Measurements from ENCODE around the gene ATP23. TPM values are rescaled to one million over a fixed set of nuclear protein-coding genes. Genes with fewer than 3 reads are reported as not detected.

The ATP23 gene
- total RNA-seq, 2 experiments from 2014 or later, result 27.5 to 51.3 TPM

DNA sequence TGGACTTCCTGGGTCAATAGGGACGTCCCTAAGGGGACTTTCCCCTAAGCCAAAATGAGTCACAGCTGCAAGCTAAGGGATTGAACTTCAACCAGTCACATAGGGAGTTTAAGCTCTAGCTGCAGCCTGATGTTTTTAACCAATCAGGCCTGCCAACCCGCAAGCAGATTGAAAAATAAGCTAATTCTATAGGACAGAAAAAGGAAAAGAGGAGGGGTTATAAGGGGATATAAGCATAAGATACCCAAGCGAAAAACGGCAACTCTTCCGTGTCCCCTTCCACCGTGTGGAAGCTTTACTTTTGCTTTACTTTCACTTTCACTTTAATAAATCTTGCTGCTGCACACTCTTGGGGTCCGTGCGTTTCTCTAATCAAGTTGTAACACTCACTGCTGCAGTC is 24.4 kb downstream of the ATP23 start:
- Histone ChIP-seq H4K20me1 (ENCODE audit: insufficient read depth, low read length) (no peaks in the 10 kb centered on the region), H3K4me2 (ENCODE audit: low read length) (peak overlapping the region; percentile 28; the same call in 1 of the 2 replicates), H3K9me3 (ENCODE audit: low read length) (no peaks in the 10 kb centered on the region), H3K79me2 (ENCODE audit: insufficient read depth, low read depth, low read length) (no peaks in the 10 kb centered on the region), H3K4me1 (ENCODE audit: insufficient read depth, low read length, poor library complexity, severe bottlenecking) (no peaks in the 10 kb centered on the region), H2AFZ (ENCODE audit: low read length) (no peak overlapping the region), H3K36me3 (ENCODE audit: insufficient read depth, low read length) (no peaks in the 10 kb centered on the region), H3K4me3 (ENCODE audit: low read depth, low read length, poor library complexity, severe bottlenecking) (no peak overlapping the region), H3K9me2 (ENCODE audit: insufficient read depth, low read length) (no peaks in the 10 kb centered on the region), H3K27ac (ENCODE audit: low read depth, low read length, poor library complexity, severe bottlenecking) (no peak overlapping the region)
- CTCF ChIA-PET (ENCODE audit: unreplicated experiment), result no interaction called here
- intact Hi-C loops (cut with micrococcal nuclease; ENCODE audit: unreplicated experiment), result no loop called here
- no peak for DNase-seq (ENCODE audit: low spot score)
- BruUV-seq (replicated peaks), result no TSS peak
- TF ChIP-seq EZH2phosphoT487 (IDR thresholded peaks at IDR 0.05; ENCODE audit: borderline replicate concordance, low read depth, low read length), result no peak
- TF ChIP-seq, protein P1, sequence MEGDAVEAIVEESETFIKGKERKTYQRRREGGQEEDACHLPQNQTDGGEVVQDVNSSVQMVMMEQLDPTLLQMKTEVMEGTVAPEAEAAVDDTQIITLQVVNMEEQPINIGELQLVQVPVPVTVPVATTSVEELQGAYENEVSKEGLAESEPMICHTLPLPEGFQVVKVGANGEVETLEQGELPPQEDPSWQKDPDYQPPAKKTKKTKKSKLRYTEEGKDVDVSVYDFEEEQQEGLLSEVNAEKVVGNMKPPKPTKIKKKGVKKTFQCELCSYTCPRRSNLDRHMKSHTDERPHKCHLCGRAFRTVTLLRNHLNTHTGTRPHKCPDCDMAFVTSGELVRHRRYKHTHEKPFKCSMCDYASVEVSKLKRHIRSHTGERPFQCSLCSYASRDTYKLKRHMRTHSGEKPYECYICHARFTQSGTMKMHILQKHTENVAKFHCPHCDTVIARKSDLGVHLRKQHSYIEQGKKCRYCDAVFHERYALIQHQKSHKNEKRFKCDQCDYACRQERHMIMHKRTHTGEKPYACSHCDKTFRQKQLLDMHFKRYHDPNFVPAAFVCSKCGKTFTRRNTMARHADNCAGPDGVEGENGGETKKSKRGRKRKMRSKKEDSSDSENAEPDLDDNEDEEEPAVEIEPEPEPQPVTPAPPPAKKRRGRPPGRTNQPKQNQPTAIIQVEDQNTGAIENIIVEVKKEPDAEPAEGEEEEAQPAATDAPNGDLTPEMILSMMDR (conservative IDR thresholded peaks at IDR 0.05; ENCODE audit: low read length), result no peak
- POLR2A ChIA-PET, result interaction anchor here (1.0 kb wide), 1 partner anchor 24 kb away, joined by 4 read pairs; the partner anchor contains the start of gene ATP23

DNA sequence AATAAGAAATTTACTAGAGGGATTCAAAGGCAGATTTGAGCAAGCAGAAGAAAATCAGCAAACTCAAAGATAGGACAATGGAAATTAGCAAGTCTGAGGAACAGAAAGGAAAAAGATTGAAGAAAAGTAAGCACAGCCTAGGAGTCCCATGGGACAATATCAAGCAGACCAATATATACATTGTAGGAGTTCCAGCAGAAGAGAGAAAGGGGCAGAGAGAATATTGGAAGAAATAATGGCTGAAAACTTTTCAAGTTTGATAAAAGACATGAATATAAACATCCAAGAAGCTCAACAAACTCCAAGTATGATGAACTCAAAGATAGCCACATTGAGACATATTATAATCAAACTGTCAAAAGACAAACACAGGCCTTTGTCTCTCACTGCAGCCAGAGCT is 25.2 kb downstream of the ATP23 start:
- no peak overlapping the region for H3K4me2 ChIP-seq (ENCODE audit: low read length)

More for the DNA sequence above, 25.2 kb downstream of the ATP23 start:
- ChIA-PET CTCF (ENCODE audit: unreplicated experiment) (no interaction called here), POLR2A (no interaction called here)
- no peak for TF ChIP-seq EZH2phosphoT487 (IDR thresholded peaks at IDR 0.05; ENCODE audit: borderline replicate concordance, low read depth, low read length)
- TF ChIP-seq, protein P1 (conservative IDR thresholded peaks at IDR 0.05; ENCODE audit: low read length), result no peak
- Histone ChIP-seq H3K79me2 (ENCODE audit: insufficient read depth, low read depth, low read length) (no peaks in the 10 kb centered on the region), H3K27ac (ENCODE audit: low read depth, low read length, poor library complexity, severe bottlenecking) (no peak overlapping the region), H3K9me2 (ENCODE audit: insufficient read depth, low read length) (no peaks in the 10 kb centered on the region), H3K4me3 (ENCODE audit: low read depth, low read length, poor library complexity, severe bottlenecking) (no peak overlapping the region), H3K4me1 (ENCODE audit: insufficient read depth, low read length, poor library complexity, severe bottlenecking) (no peaks in the 10 kb centered on the region), H2AFZ (ENCODE audit: low read length) (no peak overlapping the region), H4K20me1 (ENCODE audit: insufficient read depth, low read length) (no peaks in the 10 kb centered on the region), H3K36me3 (ENCODE audit: insufficient read depth, low read length) (no peaks in the 10 kb centered on the region), H3K9me3 (ENCODE audit: low read length) (no peaks in the 10 kb centered on the region)
- intact Hi-C loops (cut with micrococcal nuclease; ENCODE audit: unreplicated experiment), result no loop called here
- BruUV-seq (replicated peaks), result no TSS peak
- DNase-seq (ENCODE audit: low spot score), result no peak
